H1 (cell line): ENCODE data around the gene GALNT11. TPM values are rescaled to one million over a fixed set of nuclear protein-coding genes. Genes with fewer than 3 reads are reported as not detected.

Experiments used
- CTCF ChIA-PET: fragments of 300-600 bp; sonication (Branson Sonifier 250); formaldehyde crosslinking; loops from one replicate; lab custom pipeline; 2021; ENCODE audit not compliant: partially characterized antibody; lab: Charles Lee
- POLR2A ChIA-PET: fragments of 300-600 bp; sonication (Branson Sonifier 250); formaldehyde crosslinking; loops from one replicate; lab custom pipeline; 2021; ENCODE audit warnings: inconsistent platforms; ENCODE audit not compliant: partially characterized antibody; lab: Charles Lee
- DNase-seq, 2 experiments: peaks; one replicate each; pipeline versions ENCODE4 v3.0.0 to v3.0.0-alpha.2; 2010 to 2022; ENCODE audit warnings: low spot score in 2 of 2, low read depth in 1 of 2, mixed read lengths in 1 of 2
- FAIRE-seq: peaks from 2 replicates; lab custom pipeline; 2011; peaks lifted over from hg19 to GRCh38; lab: Jason Lieb, UNC
- H2AFZ ChIP-seq: 2 replicates; pipeline ENCODE4 v1.8.1; 2012; ENCODE audit warnings: low read length, inconsistent platforms
- H2AK5ac ChIP-seq: 2 replicates; pipeline ENCODE4 v1.6.1; 2013; ENCODE audit warnings: low read depth, low read length
- H2BK120ac ChIP-seq: replicated peaks from 2 replicates; pipeline ENCODE3; 2013; ENCODE audit warnings: low read depth, low read length, inconsistent platforms
- H2BK12ac ChIP-seq: 2 replicates; pipeline ENCODE4 v1.6.1; 2013; ENCODE audit warnings: low read depth, low read length
- H2BK15ac ChIP-seq: 2 replicates; pipeline ENCODE4 v1.6.1; 2013; ENCODE audit warnings: low read length
- H2BK20ac ChIP-seq: 2 replicates; pipeline ENCODE4 v1.6.1; 2013; ENCODE audit warnings: low read length
- H2BK5ac ChIP-seq: 2 replicates; pipeline ENCODE4 v1.6.1; 2013; ENCODE audit warnings: low read depth, low read length
- H3K14ac ChIP-seq: 2 replicates; pipeline ENCODE4 v1.6.1; 2013; ENCODE audit warnings: inconsistent platforms; ENCODE audit not compliant: insufficient read length
- H3K18ac ChIP-seq: 2 replicates; pipeline ENCODE4 v1.6.1; 2013; ENCODE audit warnings: low read length; ENCODE audit errors: extremely low read depth
- H3K23ac ChIP-seq: 2 replicates; pipeline ENCODE4 v1.6.1; 2013; ENCODE audit warnings: inconsistent platforms; ENCODE audit not compliant: insufficient read length
- H3K23me2 ChIP-seq: 2 replicates; pipeline ENCODE4 v1.6.1; 2013; ENCODE audit warnings: low read depth, low read length
- H3K27ac ChIP-seq: 2 replicates; pipeline ENCODE4 v1.6.1; 2011; ENCODE audit warnings: low read depth, low read length, inconsistent platforms
- H3K27me3 ChIP-seq, 4 experiments: replicated peaks in 1 of 4; 1 replicate in 1 of 4; 2 replicates in 3 of 4; pipeline versions ENCODE4 v1.6.1 to v1.8.1; 2011 to 2013; ENCODE audit warnings: low read length in 3 of 4, mild to moderate bottlenecking in 3 of 4, inconsistent platforms in 2 of 4, mixed read lengths in 2 of 4, moderate library complexity in 1 of 4; ENCODE audit not compliant: control insufficient read depth in 3 of 4, insufficient read depth in 3 of 4; ENCODE audit errors: extremely low read depth in 1 of 4
- H3K36me3 ChIP-seq, 4 experiments: 2 replicates each; pipeline versions ENCODE4 v1.6.1 to v1.8.1; 2011 to 2013; ENCODE audit warnings: mild to moderate bottlenecking in 4 of 4, low read length in 3 of 4, moderate library complexity in 2 of 4, control low read depth in 1 of 4, inconsistent platforms in 1 of 4; ENCODE audit not compliant: insufficient read depth in 4 of 4, control insufficient read depth in 2 of 4
- H3K4ac ChIP-seq: replicated peaks from 2 replicates; pipeline ENCODE3; 2013; ENCODE audit warnings: low read length, low read depth, mixed read lengths, inconsistent platforms; ENCODE audit not compliant: insufficient read length
- H3K4me1 ChIP-seq, 4 experiments: replicated peaks in 1 of 4; 1 replicate in 1 of 4; 2 replicates in 3 of 4; pipeline versions ENCODE4 v1.6.1 to v1.8.1; 2011 to 2013; ENCODE audit warnings: low read length in 3 of 4, inconsistent platforms in 2 of 4, mixed read lengths in 1 of 4; ENCODE audit not compliant: insufficient read depth in 4 of 4, control insufficient read depth in 3 of 4
- H3K4me2 ChIP-seq, 2 experiments: 2 replicates each; pipeline versions ENCODE4 v1.6.1 to v1.8.1; 2011 to 2013; ENCODE audit warnings: low read depth in 2 of 2, low read length in 2 of 2, control low read depth in 1 of 2, inconsistent platforms in 1 of 2, mild to moderate bottlenecking in 1 of 2; ENCODE audit not compliant: insufficient read depth in 1 of 2
- H3K4me3 ChIP-seq, 4 experiments: fragments of 200-600, 300-600 bp in 1 of 4; sonication (generic), shearing (Covaris generic), sonication (Bioruptor Twin) in 1 of 4; 2 replicates each; pipeline versions ENCODE4 v1.5.1 to v1.8.1; 2011 to 2016; ENCODE audit warnings: low read length in 4 of 4, low read depth in 3 of 4, control low read depth in 2 of 4, inconsistent platforms in 2 of 4, mild to moderate bottlenecking in 2 of 4, mixed read lengths in 1 of 4, moderate library complexity in 1 of 4; ENCODE audit not compliant: insufficient read depth in 2 of 4; ENCODE audit errors: extremely low read depth in 1 of 4
- H3K56ac ChIP-seq: replicated peaks from 2 replicates; pipeline ENCODE3; 2013; ENCODE audit warnings: low read depth, mild to moderate bottlenecking, mixed read lengths, low read length, inconsistent platforms; ENCODE audit not compliant: insufficient read length
- H3K79me1 ChIP-seq: 2 replicates; pipeline ENCODE4 v1.6.1; 2013; ENCODE audit warnings: low read depth, low read length, control low read depth
- H3K79me2 ChIP-seq, 2 experiments: 2 replicates each; pipeline versions ENCODE4 v1.6.1 to v1.8.1; 2012 to 2013; ENCODE audit warnings: low read length in 2 of 2, mild to moderate bottlenecking in 2 of 2, inconsistent platforms in 1 of 2; ENCODE audit not compliant: insufficient read depth in 2 of 2, control insufficient read depth in 1 of 2
- H3K9ac ChIP-seq, 4 experiments: replicated peaks in 1 of 4; 1 replicate in 1 of 4; 2 replicates in 3 of 4; pipeline versions ENCODE4 v1.6.1 to v1.8.1; 2011 to 2013; ENCODE audit warnings: low read depth in 3 of 4, low read length in 3 of 4, control low read depth in 2 of 4, mild to moderate bottlenecking in 2 of 4, moderate library complexity in 2 of 4, inconsistent platforms in 1 of 4; ENCODE audit errors: extremely low read depth in 1 of 4
- H3K9me3 ChIP-seq, 2 experiments: 2 replicates each; pipeline versions ENCODE4 v1.6.1 to v1.8.1; 2012 to 2013; ENCODE audit warnings: mild to moderate bottlenecking in 2 of 2, moderate library complexity in 2 of 2, control low read depth in 1 of 2, inconsistent platforms in 1 of 2, low read depth in 1 of 2, low read length in 1 of 2, mixed read lengths in 1 of 2; ENCODE audit not compliant: insufficient read depth in 2 of 2
- H4K20me1 ChIP-seq, 2 experiments: replicated peaks in 1 of 2; 2 replicates each; pipeline versions ENCODE3 to v1.8.1; 2011 to 2013; ENCODE audit warnings: inconsistent platforms in 2 of 2, low read length in 2 of 2, mild to moderate bottlenecking in 1 of 2; ENCODE audit not compliant: insufficient read depth in 2 of 2, control insufficient read depth in 1 of 2
- H4K5ac ChIP-seq: 2 replicates; pipeline ENCODE4 v1.6.1; 2013; ENCODE audit warnings: low read length, low read depth, mixed read lengths, inconsistent platforms; ENCODE audit not compliant: insufficient read length
- H4K8ac ChIP-seq: 2 replicates; pipeline ENCODE4 v1.8.0; 2013; ENCODE audit warnings: mild to moderate bottlenecking, moderate library complexity, low read length, inconsistent platforms; ENCODE audit not compliant: insufficient read depth; ENCODE audit errors: extremely low read depth
- H4K91ac ChIP-seq: replicated peaks from 2 replicates; pipeline ENCODE3; 2013; ENCODE audit warnings: low read length, mixed read lengths, inconsistent platforms; ENCODE audit not compliant: insufficient read length
- KDM4A ChIP-seq: IDR thresholded peaks from one replicate; pipeline ENCODE4 v1.7.1; 2012; ENCODE audit warnings: low read depth, mild to moderate bottlenecking, moderate library complexity, low read length, inconsistent platforms; ENCODE audit not compliant: severe bottlenecking
- WGBS, 2 experiments: shearing (Covaris generic) in 1 of 2; methylation state at CpG; one replicate each; pipeline versions ENCODE4 v1.1.6 to v1.1.7; 2013 to 2015; ENCODE audit warnings: low lambda C conversion rate in 2 of 2, mixed read lengths in 2 of 2, inconsistent platforms in 1 of 2, low coverage in 1 of 2, missing lambda C conversion rate in 1 of 2; ENCODE audit not compliant: insufficient replicate concordance in 2 of 2, insufficient coverage in 1 of 2, insufficient read length in 1 of 2; ENCODE audit errors: extremely low coverage in 1 of 2, missing lambda C conversion rate in 1 of 2; 5-methylcytosine and 5-hydroxymethylcytosine counted together
- polyA plus RNA-seq, 7 experiments: library from polyadenylated mRNA; depleted of rRNA in 3 of 7; stranded (reverse) in 5 of 7; unstranded in 2 of 7; fragments of >200 nt in 5 of 7; fragments of 200-250 nt in 2 of 7; gene quantifications; 1 replicate in 5 of 7; 2 replicates in 1 of 7; 4 replicates in 1 of 7; pipeline versions ENCODE4 v1.2.1 to v1.2.3, GENCODE V29; 2011 to 2013; ENCODE audit warnings: missing spikeins in 2 of 7, mixed read lengths in 2 of 7
- total RNA-seq: library from RNA; stranded (reverse); fragmentation: NEBNext Ultra II Directional; extraction: Animal tissue kit (Norgen Biotek cat#: 25700); gene quantifications from 2 replicates; pipeline ENCODE4 v1.2.1, GENCODE V29; 2021

GALNT11 gene
- total and polyA plus RNA-seq, 2 of the 8 experiments (the other 6 are each of a cell fraction or from before 2014, with no cell fraction given) = 20.5 to 23.2 TPM

DNA sequence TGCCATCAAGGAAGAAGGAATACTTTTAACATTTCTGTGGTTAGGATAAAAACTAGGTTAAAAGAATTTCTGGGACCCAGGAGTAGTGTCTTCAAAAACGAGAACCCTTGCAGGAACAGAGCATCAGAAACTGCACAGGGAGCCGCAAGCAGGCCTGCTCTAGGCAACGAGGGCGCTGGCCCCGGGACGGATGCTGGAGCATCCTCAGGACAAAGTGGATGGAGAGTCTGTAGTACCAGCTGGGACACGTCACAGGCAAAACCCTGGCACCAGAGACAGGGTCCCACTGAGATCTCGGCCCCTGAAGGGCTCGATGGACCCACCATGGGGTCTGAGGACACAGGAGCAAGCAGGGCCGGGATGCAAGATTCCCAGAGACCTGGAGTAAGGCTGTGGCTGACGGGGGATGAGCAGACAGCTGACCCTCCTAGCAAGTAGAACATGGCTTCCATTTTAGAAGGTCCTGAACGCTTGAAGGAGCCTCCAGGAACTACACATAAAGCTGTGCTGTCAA lies 106.6 kb downstream of the GALNT11 start:
- CTCF ChIA-PET = interaction anchor here (0.6 to 1.1 kb wide), 3 partner anchors 57 to 181 kb away, joined by 3 read pairs; no protein-coding TSS in a partner anchor
- TF ChIP-seq KDM4A = no peak

More for the DNA sequence above, 106.6 kb downstream of the GALNT11 start:
- H4K8ac ChIP-seq = no peak overlapping the region; the same call in 1 of the 2 replicates
- H3K27ac ChIP-seq = no peak overlapping the region
- no peak overlapping the region for H2AK5ac ChIP-seq
- no peak overlapping the region for H2BK15ac ChIP-seq
- H3K9ac ChIP-seq = no peak overlapping the region
- no peak overlapping the region for H3K14ac ChIP-seq
- H3K27me3 ChIP-seq = no peaks in the 10 kb centered on the region
- no peak overlapping the region for H2BK120ac ChIP-seq
- no peak overlapping the region for H4K5ac ChIP-seq
- H2BK5ac ChIP-seq = no peak overlapping the region
- no peak overlapping the region for H3K23ac ChIP-seq
- FAIRE-seq (no peak), DNase-seq (no peak)
- H3K36me3 ChIP-seq = peaks cover 0 to 17% (median 6%) of the 10 kb centered on the region in 4 experiments; a peak in 4 of 8 replicates
- no peak overlapping the region for H2BK20ac ChIP-seq
- no peaks in the 10 kb centered on the region for H3K4me1 ChIP-seq
- no peak overlapping the region for H2AFZ ChIP-seq
- H3K79me2 ChIP-seq = no peaks in the 10 kb centered on the region
- POLR2A ChIA-PET = no interaction called here
- H3K4me2 ChIP-seq = no peak overlapping the region
- H3K4me3 ChIP-seq = no peak overlapping the region
- no peaks in the 10 kb centered on the region for H3K23me2 ChIP-seq
- H3K79me1 ChIP-seq = no peaks in the 10 kb centered on the region; the same call in 1 of the 2 replicates
- H3K56ac ChIP-seq = no peak overlapping the region
- peaks cover 0 to 19% of the 10 kb centered on the region in 2 experiments; a peak in 2 of 4 replicates for H3K9me3 ChIP-seq
- no peak overlapping the region for H4K91ac ChIP-seq
- H3K4ac ChIP-seq = no peak overlapping the region
- peaks cover 2 to 6% of the 10 kb centered on the region in 2 experiments for H4K20me1 ChIP-seq
- no peak overlapping the region for H3K18ac ChIP-seq
- 91% methylated on average over 12 of the region's 12 CpGs; no CpG with 5 or more reads in 1 of the 2 experiments for WGBS, 2 experiments
- H2BK12ac ChIP-seq = no peak overlapping the region
